GM12801 (cell line): ENCODE measurements around the gene CHAC2.

Experiments used
- CTCF ChIP-seq: IDR thresholded peaks from one replicate; pipeline ENCODE4 v1.5.1; 2011; ENCODE audit warnings: control low read depth; ENCODE audit not compliant: insufficient read length; ENCODE audit errors: extremely low read depth

Gene CHAC2

GRCh38 chr2:53740170-53740569 is 27.4 kb upstream of the CHAC2 start:
- no peak for TF ChIP-seq CTCF

GRCh38 chr2:53744395-53745065 is 23.1 kb upstream of the CHAC2 start:
- no peak for TF ChIP-seq CTCF

DNA sequence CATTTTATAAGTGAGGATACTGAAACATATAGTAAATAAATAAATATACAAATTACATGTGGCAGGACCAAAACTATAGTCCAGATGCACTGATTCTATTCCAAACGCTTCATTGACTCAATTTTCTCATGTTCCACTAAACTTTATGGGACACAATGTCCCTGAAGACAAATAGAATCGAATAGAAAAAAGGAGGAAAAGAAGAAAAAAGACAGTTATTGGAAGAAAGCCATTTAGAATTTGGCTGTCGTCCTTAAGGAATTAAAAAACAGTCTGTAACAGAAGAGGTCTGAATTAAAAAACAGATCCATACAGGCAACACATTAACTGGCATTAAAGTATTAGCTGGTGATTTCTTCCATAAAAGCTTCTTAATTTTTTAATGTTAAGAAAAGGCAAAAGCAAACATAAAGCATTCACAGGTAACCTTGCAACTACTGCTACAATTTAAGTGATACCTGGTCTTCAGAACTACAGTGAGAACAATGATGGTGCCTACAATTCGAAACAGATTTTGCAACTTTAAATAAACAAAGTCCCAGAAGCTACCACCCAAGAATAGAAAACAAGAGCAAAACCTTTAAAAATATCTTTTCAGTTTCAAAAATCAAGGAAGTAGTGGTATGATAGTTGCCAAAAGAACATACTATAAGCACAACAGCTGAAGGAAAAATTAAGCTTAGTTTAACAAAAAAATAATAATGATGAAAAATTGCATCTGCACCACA is 17.4 kb upstream of the CHAC2 start:
- TF ChIP-seq CTCF = no peak

DNA sequence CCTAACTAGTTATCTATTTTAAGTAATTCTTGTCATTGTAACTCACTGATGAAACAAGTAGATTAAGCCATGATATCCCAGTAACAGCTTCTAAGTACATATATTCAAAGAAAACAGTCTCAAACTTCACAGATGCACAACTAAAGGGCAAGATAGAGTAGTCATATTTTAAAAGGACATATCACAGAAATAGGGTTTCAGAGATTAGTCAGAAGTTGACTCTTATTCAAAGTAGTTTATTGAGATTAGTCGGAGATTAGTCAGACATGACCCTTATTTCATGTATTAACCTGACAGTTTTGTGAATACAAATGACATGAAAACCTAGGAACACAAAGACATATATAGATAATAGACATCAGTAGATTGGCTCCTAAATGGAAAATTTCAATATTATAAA is 15.9 kb upstream of the CHAC2 start:
- no peak for TF ChIP-seq CTCF

DNA sequence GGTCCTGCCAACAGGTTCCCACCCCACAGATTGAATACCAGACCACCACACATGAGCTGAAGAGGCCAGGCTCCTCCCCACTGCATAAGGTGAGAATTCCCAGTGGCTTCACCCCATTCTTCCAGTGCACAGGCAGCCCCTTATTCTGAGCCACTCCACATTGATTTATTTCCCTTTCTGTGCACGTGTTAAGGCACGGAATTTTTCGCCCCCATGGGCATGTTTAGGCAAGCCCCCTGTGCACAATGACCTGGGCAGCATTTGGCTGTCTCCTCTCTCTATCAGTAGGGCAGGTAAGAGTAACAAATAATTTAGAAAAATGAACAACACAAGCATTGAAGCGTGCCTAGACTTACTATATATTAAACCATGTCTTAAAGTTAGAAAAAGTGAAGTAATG is 15.2 kb upstream of the CHAC2 start:
- no peak for TF ChIP-seq CTCF

- no peak for TF ChIP-seq CTCF
These were observed 14.6 kb upstream of the CHAC2 start for GRCh38 chr2:53753041-53753440.

- no peak for TF ChIP-seq CTCF
These were observed 12.5 kb upstream of the CHAC2 start for GRCh38 chr2:53755121-53755520.
